GM19468 (cell line): ENCODE measurements around the gene DDX55.
A peak's percentile ranks its signal among the peaks of the same experiment; 100 is the strongest.
"Not testable (repeated sequence)": the region's sequence is repeated elsewhere in the genome, so short reads cannot be mapped to it uniquely, and the experiment has no call there.

Experiments used
- ATAC-seq: cut with Tn5 transposase; IDR thresholded peaks from one replicate; pipeline ENCODE4 v1.9.1; 2021; ENCODE audit warnings: mild to moderate bottlenecking, moderate library complexity, moderate number of reproducible peaks; ENCODE audit not compliant: unreplicated experiment; ENCODE audit errors: extremely low read depth

Gene DDX55

GRCh38 chr12:123601602-123602489, at the start of gene DDX55:
Gene DDX55, plus strand, starts transcription at chr12:123602099. Its CDS starts 50 bp downstream, at chr12:123602149.
- peak; percentile 55 for ATAC-seq

DNA sequence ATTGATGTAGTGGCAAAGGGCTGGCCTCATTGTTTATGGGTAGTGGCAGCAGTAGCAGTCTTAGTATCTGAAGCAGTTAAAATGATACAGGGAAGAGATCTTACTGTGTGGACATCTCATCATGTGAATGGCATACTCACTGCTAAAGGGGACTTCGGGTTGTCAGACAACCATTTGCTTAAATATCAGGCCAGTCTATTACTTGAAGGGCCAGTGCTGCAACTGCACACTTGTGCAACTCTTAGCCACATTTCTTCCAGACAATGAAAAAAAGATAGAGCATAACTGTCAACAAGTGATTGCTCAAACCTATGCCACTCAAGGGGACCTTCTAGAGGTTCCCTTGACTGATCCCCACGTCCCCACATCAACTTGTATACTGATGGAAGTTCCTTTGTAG, 47.8 kb upstream of the DDX55 start:
- ATAC-seq: not testable (repeated sequence)

- ATAC-seq: not testable (repeated sequence)
Observed at GRCh38 chr12:123554843-123555242, 47.1 kb upstream of the DDX55 start.

DNA sequence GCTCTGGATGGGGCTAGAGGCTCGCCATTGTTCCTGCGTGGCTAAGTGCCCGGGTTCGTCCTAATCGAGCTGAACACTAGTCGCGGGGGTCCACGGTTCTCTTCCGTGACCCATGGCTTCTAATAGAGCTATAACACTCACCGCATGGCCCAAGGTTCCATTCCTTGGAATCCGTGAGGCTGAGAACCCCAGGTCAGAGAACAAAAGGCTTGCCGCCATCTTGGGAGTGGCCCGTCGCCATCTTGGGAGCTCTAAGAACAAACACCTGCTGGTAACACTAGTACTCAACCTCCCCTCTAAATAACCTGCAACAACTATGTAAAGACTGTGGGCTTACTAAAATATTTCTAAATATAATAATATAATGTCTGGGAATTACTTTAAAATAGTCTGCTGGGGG, 43.4 kb upstream of the DDX55 start:
- not testable (repeated sequence) for ATAC-seq

DNA sequence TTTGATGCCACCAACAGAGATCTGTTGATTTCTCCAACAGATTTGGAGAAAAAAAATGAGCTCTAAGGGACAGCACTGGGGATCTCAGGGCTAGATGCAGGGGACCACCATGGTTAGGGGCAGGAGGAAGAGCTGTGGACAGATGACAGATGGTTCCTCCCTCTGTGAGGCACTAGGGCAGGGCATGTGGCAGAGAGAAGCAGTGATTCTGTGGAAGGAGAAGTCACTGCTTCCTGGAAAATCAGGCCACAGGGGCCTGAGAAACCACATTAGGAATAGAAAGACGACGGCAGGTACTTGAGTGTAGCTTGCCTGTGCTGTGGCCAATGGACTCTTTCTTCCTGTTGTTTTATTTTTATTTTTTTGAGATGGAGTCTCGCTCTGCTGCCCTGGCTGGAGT, 42.4 kb upstream of the DDX55 start:
- ATAC-seq: no peak

DNA sequence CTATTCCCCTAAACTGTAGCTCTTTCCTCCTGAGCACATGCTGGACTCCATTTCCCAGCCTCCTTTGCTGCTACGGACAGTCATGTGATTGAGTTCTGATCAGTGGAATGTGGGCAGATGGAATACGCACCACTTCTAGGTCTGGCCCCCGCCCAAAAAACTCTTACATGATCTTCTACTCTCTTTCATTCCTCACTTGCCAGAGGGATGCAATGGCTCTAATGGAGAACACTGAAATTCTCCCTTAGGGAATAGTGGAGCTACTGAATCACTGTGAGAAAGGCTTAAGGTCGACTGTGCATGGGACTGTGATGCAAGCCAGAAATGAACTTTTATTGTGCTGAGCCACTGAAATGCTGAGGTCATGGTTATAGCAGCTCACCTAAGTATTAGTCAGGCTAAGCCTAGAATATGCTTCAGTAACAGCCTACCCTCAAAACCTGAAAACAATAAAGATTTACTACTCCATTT, 30.5 kb upstream of the DDX55 start:
- no peak for ATAC-seq

DNA sequence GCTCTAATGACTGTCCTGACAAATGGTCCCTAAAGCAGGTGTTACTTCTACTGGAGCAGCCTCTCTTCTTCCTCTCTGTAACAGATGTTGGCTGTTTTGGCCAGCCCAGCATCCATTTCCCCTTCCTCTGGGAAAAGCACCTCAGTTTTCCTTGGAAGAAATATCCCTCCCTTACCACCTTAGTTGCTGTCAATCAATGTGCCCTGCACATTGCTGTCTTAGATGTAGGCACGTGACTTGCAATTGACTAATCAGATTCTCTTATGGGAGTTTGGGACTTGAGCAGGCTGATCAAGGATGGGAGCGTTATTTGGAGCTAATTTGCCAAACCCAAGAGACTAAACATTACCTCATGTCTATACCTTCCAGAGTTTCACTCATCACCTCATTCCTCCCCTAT, 29.5 kb upstream of the DDX55 start:
- no peak for ATAC-seq

- ATAC-seq: no peak
Observed at GRCh38 chr12:123573870-123574269, 28.0 kb upstream of the DDX55 start.

DNA sequence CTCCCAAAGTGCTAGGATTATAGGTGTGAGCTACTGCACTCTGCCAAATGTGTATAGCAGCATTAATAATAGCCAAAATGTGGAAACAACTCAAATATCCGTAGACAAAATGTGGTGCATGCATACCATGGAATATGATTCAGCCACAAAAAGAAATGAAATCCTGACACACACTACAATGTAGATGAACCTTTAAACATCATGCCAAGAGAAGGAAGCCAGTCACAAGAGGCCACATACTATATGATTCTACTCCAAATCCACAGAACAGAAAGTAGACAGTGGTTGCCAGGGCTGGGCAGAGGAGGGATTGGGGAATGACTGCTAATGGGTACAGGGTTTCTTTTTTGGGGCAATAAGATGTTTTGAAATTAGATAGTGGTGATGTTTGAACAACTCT, 25.3 kb upstream of the DDX55 start:
- ATAC-seq: no peak

DNA sequence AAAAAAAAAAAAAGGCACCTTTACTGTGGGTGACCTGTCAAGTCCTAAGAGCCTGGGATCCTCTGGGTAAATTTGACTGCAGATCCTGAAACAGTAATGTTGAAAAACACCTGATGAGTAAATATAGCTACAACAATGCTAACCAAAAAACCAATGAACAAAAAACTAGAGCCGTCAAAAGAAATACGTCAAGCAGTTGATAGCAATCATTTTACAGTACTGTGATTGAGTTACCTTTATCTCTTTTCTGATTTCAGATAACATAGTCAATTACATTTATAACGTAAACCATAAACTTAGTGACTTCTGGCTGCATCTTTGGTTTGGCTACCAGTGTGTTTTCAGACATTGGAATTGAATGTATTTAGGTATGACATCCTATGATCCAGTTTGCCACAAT, 23.7 kb upstream of the DDX55 start:
- ATAC-seq: no peak

DNA sequence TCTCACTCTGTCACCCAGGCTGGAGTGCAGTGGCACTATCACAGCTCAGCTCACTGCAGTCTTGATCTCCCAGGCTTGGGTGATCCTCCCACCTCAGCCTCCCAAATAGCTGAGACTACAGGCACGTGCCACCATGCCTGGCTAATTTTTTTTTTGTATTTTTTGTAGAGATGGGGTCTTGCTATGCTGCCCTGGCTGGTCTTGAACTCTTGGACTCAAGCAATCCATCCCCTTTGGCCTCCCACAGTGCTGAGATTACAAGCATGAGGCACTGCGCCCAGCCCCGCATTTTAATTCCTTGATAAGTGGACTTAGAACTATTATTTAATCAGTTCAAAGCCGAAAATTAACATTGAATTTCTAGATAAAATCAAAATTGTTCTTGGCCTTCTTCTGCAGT, 23.1 kb upstream of the DDX55 start:
- ATAC-seq: not testable (repeated sequence)

- no peak for ATAC-seq
Observed at GRCh38 chr12:123580772-123581171, 21.1 kb upstream of the DDX55 start.

GRCh38 chr12:123591702-123592481, 10.0 kb upstream of the DDX55 start:
- ATAC-seq: no peak

DNA sequence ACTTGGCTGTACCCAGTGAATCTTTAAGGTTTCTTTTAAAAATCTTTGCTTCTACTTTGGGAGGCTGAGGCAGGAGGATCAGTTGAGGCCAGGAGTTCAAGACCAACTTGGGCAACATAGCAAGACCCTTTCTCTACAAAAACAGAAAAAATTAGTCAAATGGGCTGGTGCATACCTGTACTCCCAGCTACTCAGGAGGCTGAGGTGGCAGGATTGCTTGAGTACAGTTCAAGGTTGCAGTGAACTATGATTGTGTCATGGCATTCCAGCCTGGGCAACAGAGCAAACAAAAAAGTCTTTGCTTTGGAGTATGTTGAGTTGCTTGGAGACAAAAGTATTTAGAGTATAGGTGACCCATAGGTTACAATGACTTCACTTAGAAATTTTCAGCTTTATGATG, 6.2 kb upstream of the DDX55 start:
- no peak for ATAC-seq

- ATAC-seq: no peak
Observed at GRCh38 chr12:123597100-123597499, 4.8 kb upstream of the DDX55 start.

GRCh38 chr12:123598522-123598921, 3.4 kb upstream of the DDX55 start:
- ATAC-seq: no peak

GRCh38 chr12:123599310-123599709, 2.6 kb upstream of the DDX55 start:
- no peak for ATAC-seq

- ATAC-seq: no peak
Observed at GRCh38 chr12:123599721-123600120, 2.2 kb upstream of the DDX55 start.

GRCh38 chr12:123602651-123603195, 824 bp downstream of the DDX55 start:
- ATAC-seq: no peak

- ATAC-seq: not testable (repeated sequence)
Observed at GRCh38 chr12:123603495-123603894, 1.6 kb downstream of the DDX55 start.

DNA sequence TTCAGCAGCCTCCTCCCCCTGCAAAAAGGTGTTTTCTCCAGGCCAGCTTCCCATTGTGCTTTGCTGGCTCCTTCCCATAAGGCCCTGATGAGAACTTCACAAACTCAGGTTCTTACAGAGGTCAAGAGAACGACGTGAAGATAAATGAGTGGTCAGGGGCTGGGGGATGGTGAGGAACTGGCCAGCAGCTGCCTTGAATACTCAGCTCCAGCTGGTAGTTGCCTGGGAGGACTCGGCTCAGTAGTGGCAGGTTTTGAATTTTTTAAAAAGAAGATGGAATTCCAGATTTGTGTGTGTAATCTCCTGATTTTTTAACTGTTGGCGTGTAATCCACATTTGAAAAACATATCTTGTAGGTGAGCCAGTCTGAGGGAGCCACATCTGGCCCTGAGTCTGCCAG, 5.9 kb downstream of the DDX55 start:
- ATAC-seq: no peak
